NCI-H2196 (cell line): ENCODE measurements around the gene ITGB1BP2.
"Not testable (repeated sequence)": the region's sequence is repeated elsewhere in the genome, so short reads cannot be mapped to it uniquely, and the experiment has no call there.

ENCODE experiments used
- DNase-seq: peaks from one replicate; lab custom pipeline; 2025; ENCODE audit not compliant: unreplicated experiment; lab: John Stamatoyannopoulos, UW

ITGB1BP2 gene

DNA sequence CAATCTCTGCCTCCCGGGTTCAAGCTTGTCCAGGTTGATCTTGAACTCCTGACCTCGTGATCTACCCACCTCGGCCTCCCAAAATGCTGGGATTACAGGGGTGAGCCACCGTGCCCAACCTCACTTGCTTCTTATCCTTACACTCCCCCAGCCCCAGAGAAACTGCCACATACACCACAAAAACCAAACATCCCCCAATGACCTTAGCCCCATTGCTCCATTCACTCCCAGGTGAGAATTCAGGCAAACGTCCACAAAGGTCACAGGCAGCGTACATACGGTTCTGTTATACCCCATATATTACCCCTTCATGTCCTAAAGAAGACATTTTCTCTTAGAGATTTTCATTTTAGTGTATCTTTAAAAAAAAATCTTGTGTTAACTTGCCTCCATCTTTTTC, 1.1 kb upstream of the ITGB1BP2 start:
- DNase-seq, result not testable (repeated sequence)

DNA sequence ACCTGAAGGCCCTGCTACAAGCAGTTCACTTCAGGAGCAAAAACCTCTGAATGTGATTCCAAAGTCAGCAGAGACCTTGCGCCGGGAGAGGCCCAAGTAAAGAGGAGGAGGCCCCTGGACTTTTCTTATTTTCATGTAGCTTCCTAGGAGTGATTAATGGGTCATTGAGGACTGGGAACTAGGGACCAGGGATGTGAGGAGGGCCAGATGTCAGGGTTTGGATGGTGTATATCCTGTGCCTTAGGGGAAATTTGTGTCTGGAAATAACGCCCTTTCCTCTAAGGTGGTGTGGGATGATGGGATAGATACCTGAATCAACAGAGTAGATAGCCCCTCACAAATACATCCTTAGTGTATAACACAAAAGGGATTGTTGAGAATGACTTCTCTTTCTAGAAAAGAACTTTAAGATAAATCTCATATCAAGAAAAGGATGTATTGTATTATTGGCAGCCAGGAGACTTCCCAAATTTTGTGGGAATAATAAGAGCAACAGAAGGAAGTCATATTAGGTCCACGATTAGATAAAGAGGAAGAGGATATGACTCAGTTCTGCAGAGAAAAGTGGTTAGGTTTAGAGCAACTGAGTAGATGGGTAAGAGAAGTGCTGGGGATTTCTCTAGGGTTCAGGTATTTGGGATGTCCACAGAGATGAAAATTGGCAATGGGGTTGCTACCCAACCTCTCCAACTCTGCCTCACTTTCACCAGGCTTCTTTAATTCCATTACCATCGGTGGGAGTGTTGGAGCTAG, 1.1 kb downstream of the ITGB1BP2 start:
- no peak for DNase-seq

DNA sequence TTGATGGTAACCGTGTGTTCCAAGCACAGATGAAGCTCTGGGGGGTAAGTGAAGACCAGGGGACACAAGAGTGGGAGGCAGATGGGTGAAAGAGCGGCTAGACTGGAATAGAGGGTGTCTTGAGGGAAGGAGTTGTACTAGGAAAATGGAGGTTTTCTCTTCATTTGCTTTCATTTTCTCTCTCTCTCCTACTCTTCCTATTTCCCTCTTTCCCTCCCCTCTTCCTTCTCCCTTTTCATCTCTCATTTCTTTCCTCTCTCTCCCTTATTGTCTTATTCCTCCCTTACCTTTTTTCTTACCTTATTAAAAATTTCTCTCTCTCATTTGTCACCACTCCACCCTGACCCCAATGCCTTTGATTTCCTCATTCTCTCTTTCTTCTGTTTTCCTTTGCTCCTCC, 3.0 kb downstream of the ITGB1BP2 start:
- no peak for DNase-seq

DNA sequence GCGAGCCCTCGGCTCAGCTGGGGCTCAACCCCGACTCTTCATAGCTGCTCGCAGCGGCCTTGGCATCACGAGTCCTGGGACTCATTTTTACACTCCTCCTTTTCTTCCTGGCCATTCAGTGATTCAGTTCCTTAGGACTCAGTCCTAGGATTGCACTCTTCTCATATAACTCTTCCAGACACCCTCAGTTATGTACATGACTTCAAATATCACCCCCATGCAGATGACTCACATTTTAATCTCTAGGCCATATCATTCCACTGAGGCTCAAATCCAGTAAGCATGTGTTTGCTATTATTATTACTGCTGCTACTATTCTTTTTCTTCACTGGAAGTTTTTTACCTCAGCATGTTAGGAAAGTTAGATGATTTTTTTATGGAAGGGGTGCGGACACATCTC, 14.4 kb downstream of the ITGB1BP2 start:
- DNase-seq, result no peak

DNA sequence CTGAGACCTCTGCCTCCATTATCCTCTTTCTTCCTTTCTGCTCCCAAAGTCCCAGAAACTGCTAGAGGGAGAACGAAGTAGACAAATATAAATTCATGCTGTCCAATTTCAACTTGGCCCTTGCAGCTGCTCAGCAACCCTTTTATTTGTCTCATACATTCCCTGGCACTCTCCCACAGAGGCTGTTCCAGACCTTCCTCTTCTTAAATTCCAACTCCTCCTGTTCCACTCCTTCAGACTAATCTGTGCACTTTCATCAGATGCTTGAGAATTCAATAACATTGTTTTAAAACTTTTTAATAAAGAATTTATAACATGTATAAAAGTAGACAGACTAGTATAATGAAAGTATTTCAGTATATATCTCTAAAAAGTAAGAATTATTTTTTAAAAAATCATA, 15.4 kb downstream of the ITGB1BP2 start:
- DNase-seq, result not testable (repeated sequence)

DNA sequence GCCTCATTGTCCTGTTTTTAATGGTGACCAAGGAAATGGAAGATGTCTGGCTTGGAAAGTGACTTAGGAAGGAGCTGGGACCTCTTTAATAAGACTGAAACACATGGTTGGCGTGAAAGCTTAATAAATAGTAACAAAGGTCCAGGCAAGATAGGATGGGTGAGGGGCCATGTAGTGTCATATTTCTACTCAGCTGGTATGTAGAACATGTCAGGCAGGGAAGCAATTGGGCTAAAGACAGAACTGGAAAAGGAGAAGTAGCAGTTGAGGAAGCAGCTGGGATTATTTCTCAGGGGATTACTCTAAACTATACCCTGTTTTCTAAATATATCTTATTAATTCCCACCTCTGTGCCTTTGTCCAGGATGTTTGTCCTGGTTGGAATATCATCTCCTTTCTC, 18.6 kb downstream of the ITGB1BP2 start:
- DNase-seq, result no peak

DNA sequence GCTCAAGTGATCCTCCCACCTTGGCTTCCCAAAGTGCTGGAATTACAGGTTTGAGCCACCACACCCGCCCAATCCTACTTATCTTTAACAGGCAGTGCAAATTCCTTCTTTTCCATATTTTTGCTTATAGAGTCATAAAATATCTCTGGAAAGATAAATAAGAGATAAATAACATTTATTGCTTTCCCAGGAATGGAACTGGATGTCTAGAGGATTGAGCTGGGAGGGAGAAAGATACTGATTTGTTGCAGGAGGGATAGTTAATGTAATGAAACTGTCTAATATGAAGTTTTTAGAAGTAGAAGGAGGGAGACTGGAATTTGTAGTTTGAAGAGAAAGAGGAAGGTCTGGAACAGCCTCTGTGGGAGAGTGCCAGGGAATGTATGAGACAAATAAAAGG, 20.2 kb downstream of the ITGB1BP2 start:
- DNase-seq, result no peak

DNA sequence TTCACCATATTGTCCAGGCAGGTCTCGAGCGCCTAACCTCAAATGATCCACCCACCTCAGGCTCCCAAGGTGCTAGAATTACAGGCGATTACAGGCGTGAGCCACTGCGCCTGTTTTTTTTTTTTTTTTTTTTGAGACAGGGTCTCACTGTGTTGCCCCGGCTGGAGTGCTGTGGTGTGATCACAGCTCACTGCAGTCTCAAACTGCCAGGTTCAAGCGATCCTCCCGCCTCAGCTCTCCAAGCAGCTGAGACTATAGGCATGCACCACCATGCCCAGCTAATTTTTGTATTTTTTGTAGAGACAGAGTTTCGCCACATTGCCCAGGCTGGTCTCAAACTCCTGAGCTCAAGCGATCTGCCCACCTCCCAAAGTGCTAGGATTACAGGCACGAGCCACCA, 22.9 kb downstream of the ITGB1BP2 start:
- not testable (repeated sequence) for DNase-seq

DNA sequence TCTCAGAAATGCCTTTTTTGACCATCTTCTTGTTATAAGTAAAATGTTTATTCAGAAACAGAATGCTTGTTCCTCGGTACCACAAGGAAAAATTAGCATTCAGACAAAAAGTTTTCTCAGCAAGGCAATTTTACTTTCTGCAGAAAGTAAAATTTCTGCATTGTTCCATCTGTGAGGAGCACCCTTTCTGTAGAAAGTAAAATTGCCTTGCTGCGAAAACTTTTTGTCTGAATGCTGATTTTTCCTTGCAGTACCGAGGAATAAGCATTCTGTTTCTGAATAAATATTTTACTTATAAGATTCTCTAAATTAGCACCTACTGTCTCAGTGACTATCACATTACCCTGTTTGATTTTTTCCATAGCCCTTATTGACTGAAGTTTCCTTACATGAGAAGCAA, 24.8 kb downstream of the ITGB1BP2 start:
- no peak for DNase-seq

DNA sequence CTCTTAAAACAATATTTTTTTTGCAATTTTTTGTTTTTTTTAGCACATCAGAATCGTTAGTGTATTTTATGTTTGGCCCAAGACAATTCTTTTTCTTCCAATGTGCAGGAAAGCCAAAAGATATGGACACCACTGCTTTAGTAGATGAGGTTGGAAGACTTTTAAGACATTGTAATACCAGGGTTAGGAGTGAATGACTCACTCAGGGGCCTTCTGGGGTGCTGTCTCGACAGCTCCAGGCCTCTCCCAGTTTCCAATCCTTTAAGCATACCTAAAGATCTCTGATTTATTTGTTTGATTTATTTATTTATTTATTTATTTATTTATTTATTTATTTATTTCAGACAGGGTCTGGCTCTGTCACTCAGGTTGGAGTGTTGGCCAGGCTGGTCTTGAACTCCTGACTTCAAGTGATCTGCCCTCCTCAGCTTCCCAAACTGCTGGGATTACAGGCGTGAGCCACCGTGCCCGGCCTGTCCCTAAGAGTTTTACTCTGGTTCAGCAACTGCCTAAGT, 47.7 kb downstream of the ITGB1BP2 start:
- DNase-seq, result not testable (repeated sequence)

DNA sequence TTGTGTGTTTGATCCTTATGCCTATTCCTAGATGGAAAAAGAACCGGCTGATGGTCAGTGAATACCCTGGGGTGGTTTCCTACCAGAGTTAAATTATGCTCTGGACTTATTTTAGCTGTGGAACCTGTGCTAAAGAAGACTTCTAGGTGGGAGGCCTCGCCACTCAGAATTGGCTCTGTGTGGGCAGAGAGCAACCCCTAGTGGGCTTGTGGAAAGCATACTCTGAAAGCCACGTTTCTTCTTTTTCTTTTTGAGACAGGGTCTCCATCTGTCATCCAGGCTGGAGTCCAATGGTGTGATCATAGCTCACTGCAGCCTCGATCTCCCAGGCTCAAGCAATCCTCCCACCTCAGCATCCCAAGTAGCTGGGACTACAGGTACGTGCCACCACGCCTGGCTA, 48.3 kb downstream of the ITGB1BP2 start:
- not testable (repeated sequence) for DNase-seq

DNA sequence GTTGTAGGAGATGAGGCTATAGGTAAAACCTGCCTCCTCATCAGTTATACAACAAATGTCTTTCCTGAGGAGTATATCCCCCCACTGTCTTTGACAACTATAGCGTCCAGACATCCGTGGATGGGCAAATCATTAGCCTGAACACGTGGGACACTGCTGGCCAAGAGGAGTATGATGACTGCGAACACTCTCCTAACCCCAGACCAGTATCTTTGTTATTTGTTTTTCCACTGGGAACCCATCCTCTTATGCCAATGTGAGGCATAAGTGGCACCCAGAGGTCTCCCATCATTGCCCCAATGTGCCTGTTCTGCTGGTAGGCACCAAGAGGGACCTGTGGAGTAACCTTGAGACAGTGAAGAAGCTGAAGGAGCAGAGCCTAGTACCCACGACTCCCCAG, 50.9 kb downstream of the ITGB1BP2 start:
- not testable (repeated sequence) for DNase-seq
